GM12892 (cell line): ENCODE measurements around the gene DYRK1B.

ENCODE experiments used
- DNase-seq: peaks from one replicate; pipeline ENCODE4 v3.0.0; 2011; ENCODE audit not compliant: insufficient read length
- FAIRE-seq: peaks from 2 replicates; lab custom pipeline; 2011; peaks lifted over from hg19 to GRCh38; lab: Jason Lieb, UNC
- POLR2A ChIP-seq: IDR thresholded peaks from 2 replicates; pipeline ENCODE4 v1.6.1; 2011; ENCODE audit warnings: low read depth, low read length, control low read depth
- POLR2AphosphoS5 ChIP-seq: IDR thresholded peaks from 2 replicates; pipeline ENCODE4 v1.6.1; 2011; ENCODE audit warnings: low read depth, low read length, control low read depth
- TAF1 ChIP-seq: IDR thresholded peaks from 2 replicates; pipeline ENCODE4 v1.6.1; 2011; ENCODE audit warnings: low read depth, mild to moderate bottlenecking, control low read depth, low read length, borderline replicate concordance

DYRK1B gene

DNA sequence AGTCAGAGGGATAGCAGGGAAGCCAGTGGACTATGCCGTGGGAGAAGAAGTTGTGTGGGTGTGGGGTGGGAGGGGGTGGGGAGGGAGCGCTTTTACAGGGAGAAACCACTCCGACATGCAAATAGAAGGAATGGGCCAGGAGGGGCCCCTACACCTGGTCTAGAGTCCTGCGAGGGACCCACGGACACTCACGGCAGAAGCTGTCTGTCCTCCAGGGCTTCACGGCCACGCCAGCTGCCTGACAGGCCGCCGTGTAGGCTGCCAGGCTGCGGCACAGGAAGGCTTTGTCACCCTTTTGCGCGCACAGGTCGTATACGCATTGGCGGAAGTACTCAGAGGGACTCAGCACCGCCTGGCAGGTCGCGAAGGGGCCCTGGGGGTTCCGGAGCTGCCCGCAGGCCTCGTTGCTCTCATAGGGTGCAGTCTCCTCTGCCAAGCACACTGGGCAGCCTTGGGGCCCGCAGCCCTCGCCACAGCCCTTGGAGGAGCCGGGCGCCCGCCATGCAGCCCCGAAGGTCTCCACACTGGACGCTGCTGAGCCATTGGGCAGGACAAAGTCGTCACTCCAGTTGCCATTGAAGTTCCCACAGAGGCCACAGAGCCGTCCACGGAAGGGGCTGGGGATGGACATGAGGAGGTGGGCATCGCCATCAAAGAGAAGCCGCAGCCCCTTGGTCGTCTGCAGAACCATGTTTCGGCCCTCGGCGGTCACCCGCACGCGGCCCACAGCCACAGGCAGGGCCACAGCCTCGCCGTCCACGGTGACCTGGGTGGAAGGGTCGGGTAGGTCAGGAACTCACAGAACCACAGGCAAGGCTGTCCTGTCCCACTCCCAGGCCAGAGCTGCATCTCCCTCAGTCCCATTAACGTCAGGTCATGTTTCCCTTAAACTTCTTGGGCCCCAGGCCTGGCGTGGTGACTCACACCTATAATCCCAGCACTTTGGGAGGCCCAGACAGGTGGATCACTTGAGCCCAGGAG is 38.2 kb upstream of the DYRK1B start:
- no peak for TF ChIP-seq POLR2AphosphoS5
- no peak for TF ChIP-seq TAF1
- no peak for TF ChIP-seq POLR2A
- DNase-seq (no peak), FAIRE-seq (no peak)

- no peak for DNase-seq
- TF ChIP-seq POLR2A = no peak
- no peak for TF ChIP-seq TAF1
- no peak for TF ChIP-seq POLR2AphosphoS5
- FAIRE-seq = no peak
These were observed 37.4 kb upstream of the DYRK1B start for GRCh38 chr19:39871362-39871761.

GRCh38 chr19:39870171-39870971 is 36.4 kb upstream of the DYRK1B start:
- DNase-seq (no peak), FAIRE-seq (no peak)
- no peak for TF ChIP-seq POLR2AphosphoS5
- TF ChIP-seq TAF1 = no peak
- TF ChIP-seq POLR2A = no peak

DNA sequence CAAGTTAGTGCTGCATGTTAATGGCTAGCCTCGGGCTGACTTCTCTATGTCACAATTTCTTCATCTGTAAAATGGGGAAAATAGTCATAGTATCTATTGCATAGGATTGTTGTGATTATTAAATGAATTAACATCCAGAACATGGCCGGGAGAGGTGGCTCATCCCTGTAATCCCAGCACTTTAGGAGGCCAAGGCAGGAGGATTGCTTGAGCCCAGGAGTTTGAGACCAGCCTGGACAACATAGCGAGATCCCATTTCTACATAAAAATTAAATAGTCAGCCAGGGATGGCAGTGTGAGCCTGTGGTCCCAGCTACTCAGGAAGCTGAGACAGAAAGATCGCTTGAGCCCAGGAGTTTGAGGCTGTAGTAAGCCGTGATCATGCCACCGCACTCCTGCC is 34.0 kb upstream of the DYRK1B start:
- TF ChIP-seq TAF1 = no peak
- TF ChIP-seq POLR2AphosphoS5 = no peak
- no peak for TF ChIP-seq POLR2A
- DNase-seq (no peak), FAIRE-seq (no peak)

GRCh38 chr19:39867133-39867532 is 33.2 kb upstream of the DYRK1B start:
- FAIRE-seq = no peak
- no peak for TF ChIP-seq TAF1
- no peak for TF ChIP-seq POLR2A
- TF ChIP-seq POLR2AphosphoS5 = no peak

DNA sequence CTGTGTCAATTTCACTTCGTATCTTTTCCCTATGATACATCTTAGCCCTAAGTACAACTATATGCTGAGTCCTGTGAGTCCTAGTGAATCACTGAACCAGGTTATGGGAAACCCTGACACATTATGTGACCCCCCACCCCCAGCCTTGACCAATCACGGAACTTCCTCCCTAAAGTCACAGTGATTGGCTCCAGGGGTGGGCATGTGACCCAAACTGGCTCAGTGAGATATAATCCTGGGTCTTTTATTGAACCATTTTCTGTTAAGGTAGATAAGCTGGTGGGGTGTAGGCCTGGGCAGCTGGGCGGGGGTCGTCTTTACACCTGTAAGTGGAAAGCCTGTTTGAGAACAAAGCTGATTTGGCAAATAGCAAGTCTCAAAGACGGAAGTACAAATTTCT is 32.0 kb upstream of the DYRK1B start:
- DNase-seq = no peak
- TF ChIP-seq POLR2AphosphoS5 (no peak), TAF1 (no peak), POLR2A (no peak)
- no peak for FAIRE-seq

More at GRCh38 chr19:39867133-39867532, 33.2 kb upstream of the DYRK1B start:
- DNase-seq = no peak

DNA sequence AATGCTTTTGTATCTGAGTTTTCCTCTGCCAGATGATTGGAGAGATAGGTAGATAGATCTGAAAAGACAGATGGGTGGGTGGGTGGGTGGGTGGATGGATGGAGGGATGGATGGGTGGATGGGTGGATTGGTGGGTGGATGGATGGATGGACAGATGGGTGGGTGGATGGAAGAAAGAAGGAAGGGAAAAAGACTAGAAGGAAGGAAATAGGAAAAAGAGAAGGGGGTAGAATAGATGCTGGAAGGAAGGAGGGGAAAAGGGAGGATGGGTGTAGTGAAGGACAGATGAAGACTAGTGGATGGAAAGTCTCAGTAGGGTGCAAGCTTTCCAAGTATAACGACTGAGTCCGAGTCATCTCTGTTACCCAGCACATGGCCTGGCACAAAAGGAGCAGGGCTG is 31.2 kb upstream of the DYRK1B start:
- FAIRE-seq (no peak), DNase-seq (no peak)
- TF ChIP-seq POLR2A = no peak
- no peak for TF ChIP-seq POLR2AphosphoS5
- no peak for TF ChIP-seq TAF1

DNA sequence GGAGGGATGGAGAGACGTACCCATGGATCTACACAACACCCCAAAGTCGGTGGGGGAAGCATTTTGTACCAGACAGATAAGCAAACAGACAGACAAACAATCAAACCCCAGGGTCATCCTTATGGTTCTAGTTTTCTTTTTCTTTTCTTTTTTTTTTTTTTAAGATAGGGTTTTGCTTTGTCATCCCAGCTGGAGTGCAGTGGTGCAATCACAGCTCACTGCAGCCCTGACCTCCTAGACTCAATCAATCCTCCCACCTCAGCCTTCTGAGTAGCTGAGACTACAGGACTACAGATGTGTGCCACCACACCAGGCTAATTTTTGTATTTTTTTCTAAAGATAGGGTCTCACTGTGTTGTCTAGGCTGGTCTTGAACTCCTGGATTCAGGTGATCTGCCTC is 30.2 kb upstream of the DYRK1B start:
- FAIRE-seq = no peak

GRCh38 chr19:39858541-39858940 is 24.6 kb upstream of the DYRK1B start:
- TF ChIP-seq POLR2A (no peak), TAF1 (no peak), POLR2AphosphoS5 (no peak)
- DNase-seq = no peak

More for the DNA sequence above, 30.2 kb upstream of the DYRK1B start:
- DNase-seq = no peak
- TF ChIP-seq POLR2A = no peak
- no peak for TF ChIP-seq TAF1
- no peak for TF ChIP-seq POLR2AphosphoS5

GRCh38 chr19:39852882-39853281 is 18.9 kb upstream of the DYRK1B start:
- TF ChIP-seq TAF1 (no peak), POLR2AphosphoS5 (no peak), POLR2A (no peak)
- no peak for FAIRE-seq
- no peak for DNase-seq

More at GRCh38 chr19:39858541-39858940, 24.6 kb upstream of the DYRK1B start:
- FAIRE-seq = no peak

- no peak for DNase-seq
- TF ChIP-seq POLR2AphosphoS5 = no peak
- TF ChIP-seq POLR2A = no peak
- no peak for TF ChIP-seq TAF1
- FAIRE-seq = no peak
These were observed 16.9 kb upstream of the DYRK1B start for GRCh38 chr19:39850892-39851291.

DNA sequence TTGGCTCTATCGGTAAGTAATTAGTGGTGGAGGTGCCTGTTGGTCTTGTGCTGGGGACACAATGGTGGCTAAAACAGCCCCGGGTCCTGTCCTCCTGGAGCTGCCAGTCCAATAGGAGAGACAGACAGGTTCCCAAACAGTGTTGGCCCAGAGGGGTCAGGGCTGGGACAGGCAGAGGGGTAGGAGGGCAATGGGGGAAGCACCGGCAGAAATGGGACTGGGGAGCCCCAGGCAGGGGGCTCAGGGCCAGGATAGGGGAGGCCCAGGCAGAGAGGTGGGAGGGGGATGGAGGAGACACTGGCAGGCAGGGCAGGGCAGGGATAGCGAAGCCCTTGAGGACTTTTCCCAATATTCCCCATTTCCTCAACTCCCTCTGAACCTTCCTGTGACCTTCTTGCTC is 14.4 kb upstream of the DYRK1B start:
- FAIRE-seq (no peak), DNase-seq (no peak)
- TF ChIP-seq POLR2A = no peak
- no peak for TF ChIP-seq TAF1
- TF ChIP-seq POLR2AphosphoS5 = no peak
